ENCODE data around the gene AXIN1.

Gene AXIN1, protein sequence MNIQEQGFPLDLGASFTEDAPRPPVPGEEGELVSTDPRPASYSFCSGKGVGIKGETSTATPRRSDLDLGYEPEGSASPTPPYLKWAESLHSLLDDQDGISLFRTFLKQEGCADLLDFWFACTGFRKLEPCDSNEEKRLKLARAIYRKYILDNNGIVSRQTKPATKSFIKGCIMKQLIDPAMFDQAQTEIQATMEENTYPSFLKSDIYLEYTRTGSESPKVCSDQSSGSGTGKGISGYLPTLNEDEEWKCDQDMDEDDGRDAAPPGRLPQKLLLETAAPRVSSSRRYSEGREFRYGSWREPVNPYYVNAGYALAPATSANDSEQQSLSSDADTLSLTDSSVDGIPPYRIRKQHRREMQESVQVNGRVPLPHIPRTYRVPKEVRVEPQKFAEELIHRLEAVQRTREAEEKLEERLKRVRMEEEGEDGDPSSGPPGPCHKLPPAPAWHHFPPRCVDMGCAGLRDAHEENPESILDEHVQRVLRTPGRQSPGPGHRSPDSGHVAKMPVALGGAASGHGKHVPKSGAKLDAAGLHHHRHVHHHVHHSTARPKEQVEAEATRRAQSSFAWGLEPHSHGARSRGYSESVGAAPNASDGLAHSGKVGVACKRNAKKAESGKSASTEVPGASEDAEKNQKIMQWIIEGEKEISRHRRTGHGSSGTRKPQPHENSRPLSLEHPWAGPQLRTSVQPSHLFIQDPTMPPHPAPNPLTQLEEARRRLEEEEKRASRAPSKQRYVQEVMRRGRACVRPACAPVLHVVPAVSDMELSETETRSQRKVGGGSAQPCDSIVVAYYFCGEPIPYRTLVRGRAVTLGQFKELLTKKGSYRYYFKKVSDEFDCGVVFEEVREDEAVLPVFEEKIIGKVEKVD

GRCh38 chr16:352547-353403, at the start of gene AXIN1:
Gene AXIN1 (minus strand): TSS chr16:352723. CDS start chr16:347025, 5,698 bp downstream.
- DNase-seq = peak; percentile 99

GRCh38 chr16:401468-402348, 49.2 kb upstream of the AXIN1 start, which contains the start of gene DECR2:
Gene DECR2 (plus strand): TSS chr16:401885. CDS start chr16:401964, 79 bp downstream.
- peak; percentile 93 for DNase-seq

DNA sequence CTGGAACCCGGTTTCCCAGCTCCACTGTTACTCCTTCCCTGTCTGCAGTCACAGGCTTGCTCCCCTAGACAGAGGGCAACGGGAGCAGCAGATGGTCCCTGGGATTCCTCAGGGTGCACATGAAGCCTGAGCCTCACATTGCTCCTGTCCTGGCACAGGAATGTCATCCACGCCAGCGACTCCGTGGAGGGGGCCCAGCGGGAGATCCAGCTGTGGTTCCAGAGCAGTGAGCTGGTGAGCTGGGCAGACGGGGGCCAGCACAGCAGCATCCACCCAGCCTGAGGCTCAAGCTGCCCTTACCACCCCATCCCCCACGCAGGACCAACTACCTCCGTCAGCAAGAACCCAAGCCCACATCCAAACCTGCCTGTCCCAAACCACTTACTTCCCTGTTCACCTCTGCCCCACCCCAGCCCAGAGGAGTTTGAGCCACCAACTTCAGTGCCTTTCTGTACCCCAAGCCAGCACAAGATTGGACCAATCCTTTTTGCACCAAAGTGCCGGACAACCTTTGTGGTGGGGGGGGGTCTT, 47.6 kb upstream of the AXIN1 start:
- no peak for DNase-seq

- no peak for DNase-seq
Measured at GRCh38 chr16:399340-400019, 47.0 kb upstream of the AXIN1 start.

- no peak for DNase-seq
Measured at GRCh38 chr16:398561-399339, 46.2 kb upstream of the AXIN1 start.

DNA sequence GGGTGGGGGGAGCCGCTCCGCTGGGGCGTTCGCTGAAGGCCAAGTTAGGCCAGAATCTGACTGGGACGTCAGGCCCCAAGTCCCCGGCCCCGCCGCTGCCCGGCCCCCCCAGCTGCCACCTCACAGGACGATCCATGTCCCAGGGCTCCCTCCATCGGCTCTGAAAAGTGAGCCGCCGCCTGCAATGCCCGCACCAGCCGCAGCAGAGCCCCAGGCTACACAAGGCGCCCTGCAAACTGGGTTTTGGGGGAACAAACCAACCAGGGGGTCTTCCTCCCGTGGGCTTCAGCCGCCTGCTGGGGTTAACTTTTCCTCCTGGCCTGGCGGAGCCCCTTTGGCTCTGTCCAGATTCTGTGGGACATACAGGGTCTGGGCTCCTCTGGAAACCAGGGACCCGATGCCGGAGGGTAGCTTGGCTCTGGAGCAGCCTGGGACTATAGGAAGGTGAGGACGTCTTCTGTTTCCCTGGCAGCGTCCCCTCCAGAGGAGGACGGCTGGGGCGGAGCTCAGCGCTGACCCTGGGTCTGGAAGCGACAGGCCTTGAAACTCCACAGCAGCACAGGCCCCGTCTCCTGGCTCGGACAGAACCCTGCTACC, 45.3 kb upstream of the AXIN1 start:
- DNase-seq = peak; percentile 73

DNA sequence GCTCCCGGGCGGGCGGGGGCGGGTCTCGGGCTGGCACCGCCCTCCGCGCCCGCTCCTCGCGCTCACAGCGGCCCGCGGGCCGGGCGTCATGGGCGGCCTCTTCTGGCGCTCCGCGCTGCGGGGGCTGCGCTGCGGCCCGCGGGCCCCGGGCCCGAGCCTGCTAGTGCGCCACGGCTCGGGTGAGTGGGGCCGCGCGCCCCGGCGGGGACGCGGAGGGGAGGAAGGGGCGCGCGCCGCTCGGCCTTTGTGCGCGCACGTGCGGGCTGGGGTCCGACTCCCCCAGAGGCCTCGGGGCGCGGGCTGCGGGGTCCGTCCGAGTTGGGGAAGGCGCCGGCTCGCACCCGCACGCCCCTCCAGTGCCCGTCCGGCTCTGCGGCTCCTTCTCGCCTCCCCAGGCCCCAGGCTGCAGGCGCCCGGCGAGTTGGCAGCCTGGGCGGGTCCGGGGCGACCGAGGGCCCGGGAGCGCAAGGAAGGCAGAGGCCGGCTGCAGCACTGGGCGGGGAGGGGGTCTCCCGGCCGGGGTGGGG, 44.7 kb upstream of the AXIN1 start, which contains the start of gene NME4:
TSS of gene NME4 (plus strand) at position 65 of the 527 bp plus-strand sequence. CDS start at position 89, 24 bp downstream.
- DNase-seq = peak; percentile 67

GRCh38 chr16:396605-397004, 44.1 kb upstream of the AXIN1 start:
- peak; percentile 75 for DNase-seq

GRCh38 chr16:396199-396598, 43.7 kb upstream of the AXIN1 start:
- peak; percentile 55 for DNase-seq

GRCh38 chr16:392450-393030, 40.0 kb upstream of the AXIN1 start:
- DNase-seq = no peak

DNA sequence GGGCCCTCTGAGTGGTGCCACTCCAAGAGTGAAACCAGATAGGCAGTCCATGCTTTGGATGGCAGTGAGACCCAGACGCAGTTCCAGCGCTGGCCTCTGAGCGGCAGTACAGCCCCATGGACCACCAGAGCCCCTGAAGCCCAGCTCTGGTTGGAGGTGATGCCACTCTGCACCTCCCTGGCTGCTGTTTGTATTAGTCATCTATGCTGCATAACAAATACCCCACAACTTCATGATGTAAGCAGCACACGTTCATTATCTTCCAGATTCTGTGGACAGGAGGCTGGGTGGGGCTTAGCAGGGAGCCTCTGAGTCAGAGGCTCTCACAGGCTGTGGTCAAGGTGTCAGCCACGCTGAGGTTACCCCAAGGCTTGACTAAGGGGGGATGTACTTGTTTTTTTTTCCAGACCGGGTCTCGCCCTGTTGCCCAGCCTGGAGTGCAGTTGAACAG, 39.4 kb upstream of the AXIN1 start:
- DNase-seq = peak; percentile 91

GRCh38 chr16:389352-389751, 36.8 kb upstream of the AXIN1 start:
- DNase-seq = no peak

DNA sequence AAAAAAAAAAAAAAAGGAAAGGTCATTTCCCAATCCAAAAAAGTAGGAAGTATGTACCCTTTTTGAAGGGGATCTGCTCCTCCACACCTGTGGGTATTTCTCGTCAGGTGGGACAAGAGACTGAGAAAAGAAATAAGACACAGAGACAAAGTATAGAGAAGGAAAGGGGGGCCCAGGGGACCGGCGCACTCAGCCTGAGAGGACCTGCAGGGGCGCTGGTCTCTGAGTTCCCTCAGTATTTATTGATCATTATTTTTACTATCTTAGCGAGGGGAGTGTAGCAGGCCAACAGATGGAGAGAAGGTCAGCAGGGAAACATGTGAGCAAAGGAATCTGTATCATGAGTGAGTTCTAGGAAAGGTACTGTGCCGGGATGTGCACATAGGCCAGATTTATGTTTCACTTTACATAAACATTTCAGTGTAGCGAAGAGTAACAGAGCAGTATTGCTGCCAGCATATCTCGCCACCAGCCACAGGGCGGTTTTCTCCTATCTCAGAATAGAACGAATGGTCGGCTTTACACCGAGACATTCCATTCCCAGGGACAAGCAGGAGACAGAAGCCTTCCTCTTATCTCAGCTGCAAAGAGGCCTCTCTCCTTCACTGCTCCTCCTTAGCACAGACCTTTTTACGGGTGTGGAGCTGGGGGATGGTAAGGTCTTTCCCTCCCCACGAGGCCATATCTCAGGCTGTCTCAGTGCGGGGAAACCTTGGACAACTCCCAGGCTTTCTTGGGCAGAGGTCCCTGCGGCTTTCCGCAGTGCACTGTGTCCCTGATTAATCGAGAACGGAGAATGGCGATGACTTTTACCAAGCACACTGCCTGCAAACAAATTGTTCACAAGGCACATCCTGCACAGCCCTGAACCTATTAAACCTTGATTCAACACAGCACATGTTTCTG, 35.5 kb upstream of the AXIN1 start:
- DNase-seq = peak; percentile 91

DNA sequence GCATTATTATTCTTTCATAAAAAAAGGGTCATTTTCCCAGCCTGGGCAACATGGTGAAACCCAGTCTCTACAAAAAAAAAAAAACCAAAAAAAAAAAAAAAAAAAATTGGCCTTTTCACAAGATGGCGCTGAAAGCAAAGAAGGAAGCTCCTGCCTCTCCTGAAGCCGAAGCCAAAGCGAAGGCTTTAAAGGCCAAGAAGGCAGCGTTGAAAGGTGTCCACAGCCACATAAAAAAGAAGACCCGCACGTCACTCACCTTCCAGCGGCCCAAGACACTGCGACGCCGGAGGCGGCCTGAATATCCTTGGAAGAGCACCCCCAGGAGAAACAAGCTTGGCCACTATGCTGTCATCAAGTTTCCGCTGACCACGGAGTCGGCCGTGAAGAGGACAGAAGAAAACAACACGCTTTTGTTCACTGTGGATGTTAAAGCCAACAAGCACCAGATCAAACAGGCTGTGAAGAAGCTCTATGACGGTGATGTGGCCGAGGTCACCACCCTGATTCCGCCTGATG, 34.2 kb upstream of the AXIN1 start:
- DNase-seq = peak; percentile 68

DNA sequence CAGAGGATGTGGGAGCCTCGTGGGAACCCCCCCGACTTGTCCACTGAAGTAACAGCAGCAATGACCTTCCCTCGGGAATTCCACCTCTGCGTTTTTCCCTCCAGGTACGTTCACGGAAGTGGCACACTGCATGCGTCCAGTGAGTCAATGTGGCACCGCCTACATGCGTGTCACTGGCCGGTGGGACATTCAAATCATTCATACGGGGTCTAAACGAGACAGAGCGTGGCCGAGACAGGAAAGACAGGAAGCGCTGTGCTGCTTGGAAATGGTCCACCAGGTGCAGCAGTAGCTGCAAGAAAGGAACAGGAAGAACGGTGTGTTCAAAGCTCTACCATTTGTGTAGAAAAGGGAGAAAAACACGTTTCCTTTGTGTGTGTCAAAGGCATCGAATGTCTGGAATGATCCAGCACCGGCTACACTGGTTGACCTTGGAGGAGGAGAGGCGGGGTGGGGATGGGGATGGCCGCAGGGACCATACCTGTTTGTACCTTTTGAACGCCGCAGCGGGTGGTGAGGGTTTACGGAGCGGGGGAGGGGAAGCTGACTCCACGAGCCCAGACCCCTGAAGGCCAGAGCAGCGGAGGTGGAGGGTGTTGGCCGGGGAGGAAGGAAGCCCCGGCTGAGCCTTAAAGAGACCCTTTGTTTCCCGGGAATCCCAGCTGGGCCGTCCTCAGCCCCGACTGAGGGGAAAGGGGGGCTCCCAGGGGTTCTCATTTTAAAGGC, 31.0 kb upstream of the AXIN1 start:
- no peak for DNase-seq

Measured in OCI-M1 (cell line).